GM18517 (cell line): ENCODE measurements around the gene ADAM15.

Experiments
- ATAC-seq: cut with Tn5 transposase; IDR thresholded peaks from one replicate; pipeline ENCODE4 v1.9.1; 2021; ENCODE audit warnings: mild to moderate bottlenecking, moderate library complexity; ENCODE audit not compliant: unreplicated experiment

The ADAM15 gene

DNA sequence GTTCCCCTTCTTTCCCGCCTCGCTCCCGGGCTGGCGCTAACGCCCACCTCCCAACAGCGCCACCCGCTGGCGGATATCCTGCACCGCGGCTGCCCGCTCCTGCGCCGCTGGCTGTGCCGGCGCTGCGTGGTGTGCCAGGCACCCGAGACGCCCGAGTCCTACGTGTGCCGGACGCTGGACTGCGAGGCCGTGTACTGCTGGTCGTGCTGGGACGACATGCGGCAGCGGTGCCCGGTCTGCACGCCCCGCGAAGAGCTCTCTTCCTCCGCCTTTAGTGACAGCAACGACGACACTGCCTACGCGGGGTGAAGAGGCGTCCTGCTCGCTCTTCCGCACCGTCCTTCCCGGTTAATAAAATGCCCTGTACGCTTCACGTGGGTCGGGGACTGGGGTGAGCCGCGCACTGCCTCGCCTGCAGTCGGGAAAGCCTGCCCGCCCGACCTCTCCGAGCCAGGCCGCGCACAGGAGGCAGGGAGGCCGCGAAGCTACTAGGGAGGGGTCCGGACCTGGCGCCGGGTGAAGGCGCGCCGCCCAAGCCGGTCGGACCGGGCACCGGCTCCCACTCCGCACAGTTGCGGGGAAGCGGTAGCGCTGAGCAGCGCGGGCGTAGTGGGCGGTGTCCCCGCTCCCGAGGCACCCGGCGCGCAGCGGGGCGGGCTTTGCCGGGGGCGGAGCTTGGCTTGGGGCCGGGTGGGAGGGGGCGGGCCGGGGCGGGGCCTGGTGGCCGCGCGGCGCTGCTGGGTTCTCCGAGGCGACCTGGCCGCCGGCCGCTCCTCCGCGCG, at the start of gene ADAM15:
Gene ADAM15 (plus strand): TSS at position 757 of the 782 bp plus-strand sequence. CDS start 71 bp downstream, outside the sequence.
- peak; percentile 64 for ATAC-seq

DNA sequence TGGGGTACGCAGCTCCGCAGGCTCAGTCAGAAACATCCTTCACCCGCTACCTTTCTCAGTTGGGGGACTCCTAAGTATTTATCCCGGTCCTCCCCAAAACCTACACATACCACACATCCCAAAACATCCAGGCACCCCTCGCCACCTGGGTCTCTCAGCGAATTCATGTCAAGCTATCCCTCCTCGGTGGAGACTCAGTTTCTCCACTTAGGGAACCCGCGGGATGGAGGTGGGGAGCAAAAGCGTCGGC, 49.8 kb upstream of the ADAM15 start:
- ATAC-seq, result no peak

DNA sequence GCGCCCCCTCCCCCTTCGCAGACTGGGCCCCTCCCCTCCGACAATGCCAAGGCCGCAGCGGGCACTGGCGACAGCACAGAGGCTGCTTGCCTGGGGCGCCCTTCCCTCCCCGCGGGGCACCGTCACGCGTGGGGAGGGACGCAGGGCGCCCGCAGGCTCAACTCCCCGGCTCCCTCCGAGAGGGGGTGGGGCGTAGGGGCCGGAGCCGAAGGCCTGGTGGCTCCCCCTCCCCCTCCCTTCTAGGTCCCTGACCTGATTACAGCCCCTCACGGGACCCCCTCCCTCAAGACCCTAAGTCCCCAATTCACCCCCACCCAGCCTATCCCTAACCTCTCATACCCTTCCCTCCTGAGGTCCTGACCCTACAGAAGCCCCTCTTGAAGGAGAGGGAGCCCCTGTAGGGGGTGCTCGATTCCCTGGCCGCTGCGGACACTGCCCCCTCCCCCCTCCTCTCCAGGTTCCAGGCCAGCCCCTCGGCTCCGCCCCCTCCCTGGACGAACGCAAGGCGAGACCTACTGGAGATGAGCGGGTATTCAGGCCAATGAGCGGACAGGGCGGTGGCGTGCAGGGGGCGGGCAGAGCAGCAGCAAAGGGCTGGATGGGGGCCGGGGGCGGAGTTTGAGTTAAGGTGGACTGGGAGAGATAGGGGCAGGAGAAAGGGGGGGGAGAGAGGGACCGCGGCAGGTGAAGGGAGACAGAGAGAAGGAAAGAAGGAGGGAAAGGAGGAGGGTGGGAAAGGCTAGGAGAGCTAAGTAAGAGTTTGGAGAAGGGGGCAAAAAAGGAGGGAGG, 49.2 kb upstream of the ADAM15 start:
- peak; percentile 37 for ATAC-seq

DNA sequence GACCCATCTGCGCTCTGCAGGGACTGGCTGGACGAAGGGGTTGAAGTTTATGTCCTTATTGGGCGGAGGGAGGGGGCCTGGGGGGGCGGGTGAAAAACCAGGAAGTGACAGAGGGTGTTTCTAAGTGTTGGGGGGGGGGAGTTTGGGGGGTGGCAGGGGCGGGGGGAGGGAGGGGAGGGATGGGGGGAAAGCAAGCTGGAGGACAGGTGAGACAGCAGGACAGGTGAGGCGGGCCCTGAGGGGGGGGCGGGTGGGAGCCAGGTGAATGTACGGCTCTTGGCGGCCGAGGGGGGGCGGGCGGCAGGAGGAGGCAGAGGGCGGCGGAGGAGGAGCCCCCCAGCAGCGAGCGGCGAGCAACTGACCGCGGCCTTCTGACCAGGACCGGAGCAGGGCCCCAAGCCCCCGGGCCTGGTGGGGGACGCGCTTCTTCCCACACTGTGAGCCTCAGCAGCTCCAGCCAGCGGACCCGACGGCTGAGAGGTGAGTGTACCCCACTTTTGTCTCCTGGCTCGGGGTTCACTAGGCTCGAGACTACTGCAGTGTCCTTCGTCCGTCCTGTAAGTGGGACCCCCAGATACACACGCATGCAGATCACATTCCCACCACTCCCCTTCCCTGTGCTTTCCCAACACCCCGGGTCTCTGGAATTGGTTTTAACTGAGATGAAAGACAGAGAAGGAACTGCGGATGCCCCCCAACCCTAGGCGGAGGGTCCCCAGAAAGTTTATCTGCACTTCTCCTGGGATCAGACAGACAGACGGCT, 48.5 kb upstream of the ADAM15 start, which contains the start of gene ZBTB7B:
Gene ZBTB7B (plus strand): TSS at position 339 of the 763 bp plus-strand sequence. CDS start 11,859 bp downstream, outside the sequence.
- no peak for ATAC-seq

- no peak for ATAC-seq
These were observed 47.8 kb upstream of the ADAM15 start for GRCh38 chr1:155003227-155003765.

GRCh38 chr1:155003766-155004351, 47.3 kb upstream of the ADAM15 start:
- no peak for ATAC-seq

GRCh38 chr1:155004352-155005075, 46.6 kb upstream of the ADAM15 start:
- ATAC-seq, result no peak

DNA sequence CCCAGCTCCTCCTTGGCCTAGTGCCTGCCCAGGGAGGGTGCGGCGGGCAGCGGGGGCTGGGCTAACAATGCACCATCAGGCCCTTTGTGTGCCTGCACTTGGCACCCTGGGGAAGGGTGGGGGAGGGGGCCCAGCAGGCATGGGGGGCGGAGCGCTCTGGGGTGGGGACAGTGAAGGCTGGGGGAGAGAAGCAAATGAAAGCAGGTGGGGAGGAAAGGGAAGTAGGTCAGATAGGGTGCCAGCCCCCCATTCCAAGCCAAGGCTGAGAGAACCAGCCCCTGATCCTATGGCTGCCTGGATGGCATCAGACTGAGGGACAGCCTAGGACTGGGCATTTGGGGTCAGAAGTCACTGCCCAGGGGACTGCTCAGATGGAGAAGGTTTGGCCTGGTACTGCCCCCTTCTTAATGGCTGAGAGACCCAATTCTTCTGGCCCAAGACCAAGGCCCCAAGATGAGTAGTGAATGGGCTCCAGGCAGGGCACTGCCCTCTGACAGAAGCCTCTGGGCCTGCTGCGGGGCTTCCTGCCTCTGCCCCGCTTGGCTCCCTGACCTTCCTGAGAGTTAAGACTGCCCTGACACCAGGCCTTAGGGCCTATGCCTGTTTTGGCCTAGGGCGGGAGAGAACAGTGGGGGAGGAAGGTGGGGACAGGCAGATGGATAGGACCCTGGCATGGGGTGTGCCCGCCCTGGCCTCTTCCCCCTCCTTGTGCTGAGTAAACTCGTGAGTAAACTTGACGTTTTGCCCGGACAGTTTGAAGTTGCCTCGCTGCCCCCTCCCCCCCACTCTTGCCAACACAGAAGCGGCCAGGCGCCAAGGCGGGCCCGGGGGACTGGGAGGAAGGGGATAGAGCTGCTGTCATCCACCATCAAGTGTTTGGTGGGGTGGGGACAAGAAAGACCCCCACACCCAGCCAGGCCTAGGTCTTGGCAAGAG, 45.8 kb upstream of the ADAM15 start:
- ATAC-seq, result no peak

DNA sequence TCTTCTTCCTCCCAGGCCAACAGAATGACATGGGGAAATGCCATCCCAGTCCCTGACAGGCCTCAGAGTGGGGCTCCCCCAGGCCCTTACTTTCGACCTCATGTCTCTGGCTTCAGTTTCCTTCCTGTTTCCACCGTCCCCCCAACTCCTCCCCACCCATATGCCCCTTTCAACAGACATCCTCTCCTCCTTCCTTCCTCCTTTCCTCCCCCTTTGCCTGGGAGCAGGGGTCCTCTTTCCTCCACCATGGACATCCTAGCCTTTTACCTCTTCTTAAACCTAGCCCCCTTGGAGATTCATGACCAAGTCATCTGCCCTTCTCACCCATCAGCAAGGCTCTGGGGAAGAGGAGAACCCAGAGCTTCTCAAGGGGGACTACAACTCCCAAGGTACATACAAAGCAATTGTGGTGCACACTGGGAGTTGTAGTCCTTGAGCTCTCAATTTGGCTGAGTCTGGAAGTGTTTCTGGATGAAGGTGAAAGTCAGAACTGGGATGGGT, 44.5 kb upstream of the ADAM15 start:
- ATAC-seq, result no peak

- no peak for ATAC-seq
These were observed 43.8 kb upstream of the ADAM15 start for GRCh38 chr1:155007251-155007828.

DNA sequence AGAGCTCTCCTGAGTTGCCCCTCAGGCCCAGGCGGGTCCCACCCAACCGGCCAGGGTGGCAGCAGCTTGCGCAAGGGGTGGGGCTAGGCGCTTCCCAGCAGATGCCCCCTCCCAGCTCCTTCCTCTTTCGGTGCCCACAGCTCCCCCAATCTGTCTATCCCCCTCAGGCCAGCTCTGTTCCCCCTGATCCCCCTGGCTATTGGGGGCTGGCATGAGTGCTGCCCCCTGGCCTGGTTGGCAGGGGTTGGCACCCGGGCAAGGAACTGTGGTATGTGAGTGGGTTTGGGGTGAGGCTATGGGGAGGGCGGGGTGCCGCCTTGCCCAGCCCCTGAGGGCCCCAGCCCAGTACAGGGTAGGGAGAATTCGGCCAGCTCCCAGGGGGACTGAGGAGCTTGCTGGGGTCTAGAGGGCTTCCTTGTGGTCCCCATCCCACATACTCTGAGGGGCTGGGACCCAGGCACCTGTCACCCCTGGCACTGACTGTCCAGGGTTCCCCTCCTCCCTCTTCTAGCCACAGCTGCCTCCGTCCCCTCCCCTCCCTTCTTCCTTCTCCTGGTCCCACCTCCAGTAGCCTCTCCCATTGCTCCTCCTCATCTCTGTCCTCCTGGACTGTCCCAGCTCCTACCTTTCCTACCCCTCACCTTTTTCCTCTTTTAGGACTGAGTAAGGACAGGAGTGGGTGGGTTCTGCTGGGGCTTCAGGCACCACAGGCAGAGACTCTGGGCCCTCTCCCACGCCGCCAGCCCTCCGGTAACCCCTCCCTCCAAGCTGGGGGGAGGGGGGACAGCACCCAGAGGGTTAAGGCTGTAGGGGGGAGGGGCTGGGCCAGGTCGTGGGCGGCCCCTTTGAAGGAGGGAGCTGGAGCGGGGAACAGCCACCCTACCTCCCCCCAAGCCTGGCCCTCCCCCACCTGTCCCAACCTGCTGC, 42.8 kb upstream of the ADAM15 start:
- no peak for ATAC-seq

DNA sequence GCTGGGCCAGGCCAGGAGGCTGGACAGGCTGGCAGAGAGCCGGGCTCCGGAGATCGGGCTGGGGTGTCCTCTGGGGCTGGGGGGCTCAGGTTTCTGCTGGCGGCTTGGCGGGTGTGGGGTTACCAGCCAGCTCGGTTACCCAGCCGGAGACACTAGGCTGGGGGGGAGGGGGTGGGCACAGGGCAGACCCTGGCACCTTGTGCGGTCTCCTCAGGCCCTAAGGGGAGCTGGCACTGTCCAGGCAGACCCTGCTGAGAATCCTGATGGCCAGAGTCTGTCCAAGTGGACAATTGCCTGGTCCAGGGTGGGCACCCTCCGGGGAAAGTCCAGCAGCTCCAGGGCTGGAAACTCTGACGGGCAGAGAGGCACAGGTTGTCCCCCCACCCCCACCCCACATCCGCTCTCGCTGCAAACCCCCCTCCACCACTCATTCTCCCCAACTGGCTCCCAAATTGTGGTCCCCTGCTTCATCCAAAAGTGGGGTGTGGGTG, 41.9 kb upstream of the ADAM15 start:
- no peak for ATAC-seq

- no peak for ATAC-seq
These were observed 41.4 kb upstream of the ADAM15 start for GRCh38 chr1:155009742-155010141.

GRCh38 chr1:155010211-155010918, 40.8 kb upstream of the ADAM15 start:
- no peak for ATAC-seq

DNA sequence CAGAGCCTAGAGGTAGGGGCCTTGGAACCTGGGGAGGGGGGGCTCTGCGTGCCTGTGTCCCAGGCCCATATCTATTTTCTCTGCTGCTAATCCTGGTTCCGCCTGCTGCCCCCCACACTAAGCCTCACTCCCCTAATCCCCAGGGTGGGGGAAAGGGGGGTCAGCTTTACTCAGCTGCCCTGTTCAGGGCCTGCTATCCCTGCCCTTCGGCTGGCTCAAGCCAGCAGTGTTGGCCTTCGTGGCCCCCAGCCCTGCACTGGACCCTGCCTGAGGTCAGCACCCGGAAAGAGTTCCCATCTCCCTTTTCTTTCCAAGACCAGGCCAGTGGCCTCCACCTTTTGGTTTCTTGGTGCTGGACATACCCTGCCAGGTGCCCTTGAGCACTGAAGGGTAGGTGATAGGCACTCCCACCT, 40.1 kb upstream of the ADAM15 start:
- no peak for ATAC-seq

DNA sequence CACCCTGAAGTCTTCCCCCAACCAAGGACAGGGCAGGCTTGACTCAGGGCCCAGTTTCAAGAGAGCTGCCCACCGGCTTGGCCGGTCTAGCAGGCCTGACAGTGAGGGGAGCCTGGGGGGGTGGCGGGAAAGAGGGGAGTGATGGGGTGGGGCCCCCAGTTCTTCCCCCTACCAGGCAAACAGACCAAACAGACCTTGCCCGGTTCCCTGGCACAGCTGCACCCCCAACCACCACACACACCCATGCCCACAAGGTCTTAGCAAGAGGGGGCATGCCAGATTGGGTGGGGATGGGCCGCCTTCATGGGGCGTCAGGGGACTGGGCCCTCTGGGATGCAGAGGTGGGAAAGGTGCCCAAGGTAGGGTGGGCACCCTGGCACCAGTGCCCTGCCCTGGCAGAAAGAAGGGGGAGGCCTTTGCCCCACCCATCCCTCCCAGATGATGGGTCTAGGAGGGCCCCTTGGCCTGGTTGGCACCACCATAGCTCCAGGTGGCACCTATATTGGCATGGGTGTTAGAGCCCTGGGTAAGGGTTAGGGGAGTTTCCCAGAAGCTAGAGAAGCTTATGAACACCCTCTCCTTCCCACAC, 39.6 kb upstream of the ADAM15 start:
- no peak for ATAC-seq
